Measurements from ENCODE around the gene PITPNM3.
"Not testable (repeated sequence)": the region's sequence is repeated elsewhere in the genome, so short reads cannot be mapped to it uniquely, and the experiment has no call there.

The PITPNM3 gene

DNA sequence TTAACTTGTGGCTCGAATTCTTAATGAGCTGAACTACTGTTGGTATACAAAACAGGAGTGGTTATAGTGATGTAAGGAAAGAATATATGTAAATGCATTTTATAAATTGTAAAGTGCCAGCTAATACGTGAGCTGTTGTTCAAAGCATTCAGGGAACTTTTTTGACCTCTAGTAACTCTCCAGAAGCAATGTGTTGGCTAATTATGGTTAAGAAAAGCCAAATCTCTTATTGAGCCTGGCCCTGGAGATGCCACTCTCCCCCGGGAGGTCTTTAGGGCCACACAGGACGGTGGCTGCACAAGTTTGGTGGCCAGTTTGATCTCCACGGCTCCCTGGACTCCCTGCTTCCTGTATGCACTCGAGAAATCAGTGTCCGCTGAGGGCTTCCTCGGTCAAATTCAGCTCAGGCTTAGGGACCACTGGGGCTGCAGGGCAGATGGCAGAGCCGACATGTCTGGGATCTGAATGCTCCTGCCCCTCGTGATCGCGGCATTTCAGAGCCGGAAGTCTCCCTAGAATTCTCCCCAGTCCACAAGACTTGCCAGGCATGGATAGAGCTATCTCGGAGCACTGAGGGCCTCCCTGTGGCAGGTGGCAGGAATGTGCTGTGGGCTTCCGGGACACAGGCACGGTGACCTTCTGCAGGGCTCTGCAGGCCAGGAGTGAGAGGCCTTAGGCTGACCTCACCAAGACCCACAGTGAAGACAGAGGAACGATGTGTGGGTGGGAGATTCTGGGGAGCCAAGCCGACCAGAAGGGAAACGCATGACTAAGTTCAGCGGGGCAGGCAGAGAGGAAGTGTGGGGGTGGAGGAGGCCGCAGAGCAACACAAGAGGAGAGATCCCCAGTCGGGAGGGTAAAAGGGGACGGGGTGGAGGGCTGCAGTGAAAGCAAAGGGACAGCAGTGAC lies 18.6 kb upstream of the PITPNM3 start:
- no peak for TF ChIP-seq CTCF (IDR thresholded peaks at IDR 0.05; ENCODE audit: insufficient read depth, missing control alignments)
- FAIRE-seq (no peak), DNase-seq (ENCODE audit: insufficient read length, low spot score) (no peak)

GRCh38 chr17:6573982-6574686 lies 17.8 kb upstream of the PITPNM3 start:
- no peak for DNase-seq (ENCODE audit: insufficient read length, low spot score)
- TF ChIP-seq CTCF (IDR thresholded peaks at IDR 0.05; ENCODE audit: insufficient read depth, missing control alignments): no peak
- FAIRE-seq: no peak

DNA sequence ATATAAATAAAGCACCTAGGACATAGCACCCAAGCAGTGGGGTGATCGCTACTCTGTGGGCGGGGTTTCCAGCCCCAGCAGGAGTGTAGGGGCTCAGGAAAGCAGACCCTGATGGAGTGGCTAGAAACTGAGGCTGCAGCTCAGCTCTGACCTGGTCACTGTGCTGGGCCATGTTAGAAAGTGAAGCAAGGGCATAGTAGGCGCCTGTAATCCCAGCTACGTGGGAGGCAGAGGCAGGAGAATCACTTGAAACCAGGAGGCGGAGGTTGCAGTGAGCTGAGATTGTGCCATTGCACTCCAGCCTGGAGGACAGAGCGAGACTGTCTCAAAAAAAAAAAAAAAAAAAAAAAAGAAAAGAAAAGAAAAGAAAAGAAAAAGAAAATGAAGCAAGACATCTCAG lies 17.1 kb upstream of the PITPNM3 start:
- not testable (repeated sequence) for FAIRE-seq; DNase-seq (ENCODE audit: insufficient read length, low spot score)

DNA sequence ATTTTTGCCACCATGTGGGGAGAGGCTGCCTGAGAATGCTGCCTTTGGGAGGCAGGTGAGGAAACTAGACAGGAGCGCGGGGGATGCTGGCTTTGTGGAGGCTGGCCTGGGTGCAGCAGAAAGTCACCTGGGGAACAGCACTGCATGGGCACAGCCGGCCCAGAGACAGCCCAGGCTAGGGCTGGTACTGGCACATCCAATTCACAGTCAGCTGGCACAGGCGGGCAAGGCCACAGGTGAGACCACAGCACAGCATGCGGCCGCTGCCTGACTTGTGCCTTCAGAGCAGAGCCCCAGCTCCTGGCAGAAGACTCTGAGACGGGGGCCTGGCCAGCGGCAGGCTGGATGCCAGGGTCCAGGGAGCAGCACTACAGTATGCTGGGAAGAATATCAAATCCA lies 16.6 kb upstream of the PITPNM3 start:
- no peak for TF ChIP-seq CTCF (IDR thresholded peaks at IDR 0.05; ENCODE audit: insufficient read depth, missing control alignments)
- FAIRE-seq: no peak
- no peak for DNase-seq (ENCODE audit: insufficient read length, low spot score)

GRCh38 chr17:6571452-6571781 lies 15.1 kb upstream of the PITPNM3 start:
- FAIRE-seq (no peak), DNase-seq (ENCODE audit: insufficient read length, low spot score) (no peak)
- TF ChIP-seq CTCF (IDR thresholded peaks at IDR 0.05; ENCODE audit: insufficient read depth, missing control alignments): no peak

GRCh38 chr17:6570731-6571451 lies 14.5 kb upstream of the PITPNM3 start:
- DNase-seq (ENCODE audit: insufficient read length, low spot score): no peak
- no peak for FAIRE-seq
- no peak for TF ChIP-seq CTCF (IDR thresholded peaks at IDR 0.05; ENCODE audit: insufficient read depth, missing control alignments)

- TF ChIP-seq CTCF (IDR thresholded peaks at IDR 0.05; ENCODE audit: insufficient read depth, missing control alignments): no peak
- FAIRE-seq: no peak
- no peak for DNase-seq (ENCODE audit: insufficient read length, low spot score)
Observed at GRCh38 chr17:6569370-6570285, 13.3 kb upstream of the PITPNM3 start.

Measured in D721Med (cell line).